HTERT RPE-1 (cell line): ENCODE data around the gene TMEM95.
"Not testable (repeated sequence)": the region's sequence is repeated elsewhere in the genome, so short reads cannot be mapped to it uniquely, and the experiment has no call there.

Experiments
- in situ Hi-C: fragments of 300-500 bp; cut with MboI; formaldehyde crosslinking; loops from 4 replicates; pipeline ENCODE4 v1.14.3; 2020; ENCODE audit warnings: low sequenced_read_pairs

Gene TMEM95

GRCh38 chr17:7323731-7324437 lies 31.1 kb upstream of the TMEM95 start:
- in situ Hi-C loops, result no loop called here

- in situ Hi-C loops, result no loop called here
Measured at GRCh38 chr17:7324438-7324779, 30.5 kb upstream of the TMEM95 start.

- in situ Hi-C loops, result no loop called here
Measured at GRCh38 chr17:7325031-7325528, 29.9 kb upstream of the TMEM95 start.

DNA sequence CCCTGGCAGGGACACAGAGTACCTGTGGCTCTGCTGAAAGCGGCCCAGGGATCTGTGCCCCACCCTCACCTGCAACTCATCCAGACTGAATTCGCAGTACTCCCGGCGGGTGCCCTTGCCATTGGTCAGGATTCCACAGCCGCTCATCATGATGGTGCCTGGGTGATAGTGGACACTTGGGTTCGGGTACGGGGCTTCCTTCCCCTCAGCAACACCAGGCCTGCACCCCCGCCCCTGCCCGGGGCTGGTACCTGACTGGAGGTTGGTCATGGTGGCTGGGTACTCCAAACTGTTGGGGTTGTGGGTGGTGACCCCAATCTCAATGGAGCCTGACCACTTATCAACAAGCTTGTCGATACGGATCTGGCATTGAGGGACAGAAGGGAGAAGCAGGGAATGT lies 28.8 kb upstream of the TMEM95 start:
- in situ Hi-C loops, result no loop called here

GRCh38 chr17:7327056-7327455 lies 27.9 kb upstream of the TMEM95 start:
- in situ Hi-C loops, result no loop called here

GRCh38 chr17:7327501-7327900 lies 27.5 kb upstream of the TMEM95 start:
- in situ Hi-C loops, result no loop called here

DNA sequence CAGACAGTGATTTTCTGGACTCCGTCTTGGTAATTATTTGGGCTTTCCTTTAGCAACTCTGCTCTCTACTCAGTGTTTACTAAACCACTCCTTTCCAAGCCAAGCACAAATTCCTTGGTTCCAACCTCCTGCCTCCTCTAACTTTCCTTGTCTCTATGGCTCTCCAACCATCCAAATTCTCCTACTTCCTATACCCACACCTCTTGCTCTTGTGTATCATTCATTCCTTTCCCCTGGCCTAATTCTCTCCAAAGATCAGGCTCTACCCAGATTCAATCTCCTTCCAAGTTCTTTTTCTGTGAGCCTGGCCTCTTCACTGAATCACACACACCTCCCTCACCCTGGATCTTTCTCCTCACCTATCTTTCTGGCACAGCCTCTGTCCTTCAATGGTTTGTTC lies 26.9 kb upstream of the TMEM95 start:
- in situ Hi-C loops, result no loop called here

DNA sequence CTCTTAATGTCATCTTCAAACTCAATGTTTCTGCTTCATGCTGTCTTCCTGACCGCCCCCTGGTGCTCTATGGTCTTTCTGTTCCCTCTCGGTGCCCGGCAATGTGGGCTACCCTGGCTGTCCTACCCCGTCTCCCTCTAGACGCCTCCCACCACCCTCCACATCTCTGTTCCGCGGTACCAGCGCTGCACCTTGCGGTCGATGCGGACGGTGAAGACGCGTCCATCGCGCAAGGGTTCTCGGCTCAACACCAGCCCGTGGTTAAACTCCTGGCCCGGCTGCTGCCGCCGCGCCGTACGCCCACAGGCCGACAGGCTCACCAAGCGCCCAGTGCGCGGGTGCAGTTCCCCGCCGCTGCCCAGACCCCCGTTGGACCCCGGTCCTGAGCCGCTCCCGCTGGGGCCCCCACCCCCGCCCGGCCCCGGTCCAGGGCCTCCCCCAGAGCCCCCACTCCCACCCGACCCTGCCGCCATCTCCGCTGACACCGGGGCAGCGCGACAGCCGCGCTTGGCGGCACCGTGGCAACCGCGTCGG lies 26.0 kb upstream of the TMEM95 start, which contains the start of gene NEURL4:
Gene NEURL4 (minus strand): TSS at position 496 of the 534 bp plus-strand sequence. CDS start 23 bp downstream, at position 473.
- in situ Hi-C loops, result no loop called here

DNA sequence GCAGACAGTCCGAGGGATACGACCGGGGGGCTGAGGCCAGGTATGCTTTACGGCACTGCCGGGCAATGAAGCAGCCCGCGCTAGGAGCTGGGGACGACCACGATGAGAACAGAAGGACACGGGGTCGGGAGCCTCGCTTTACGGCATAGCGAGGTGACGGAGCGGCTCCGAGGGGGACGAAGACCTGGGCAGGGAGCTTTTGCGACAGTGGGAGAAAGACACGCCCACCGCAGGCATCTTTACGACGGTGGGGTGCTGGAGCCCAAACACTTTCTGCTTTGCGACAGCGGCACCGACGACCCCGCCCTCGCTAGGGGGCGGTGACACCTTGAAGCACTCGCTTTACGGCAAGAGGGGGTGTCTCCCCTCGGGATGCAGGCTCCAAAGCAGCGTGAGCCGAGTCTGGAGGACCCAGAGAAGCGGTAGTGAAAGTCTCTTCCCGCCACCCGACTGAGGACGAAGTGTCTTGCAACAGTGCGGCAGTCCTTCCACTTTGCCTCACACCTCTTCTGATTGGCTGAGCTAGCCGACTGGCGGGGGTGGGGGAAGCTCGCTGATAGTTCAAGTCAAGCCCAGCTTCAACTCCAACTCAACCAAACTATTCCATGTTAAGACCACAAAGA lies 25.5 kb upstream of the TMEM95 start:
- in situ Hi-C loops, result no loop called here

- in situ Hi-C loops, result no loop called here
Measured at GRCh38 chr17:7329997-7330637, 24.8 kb upstream of the TMEM95 start.

GRCh38 chr17:7330638-7331015 lies 24.3 kb upstream of the TMEM95 start:
- in situ Hi-C loops, result no loop called here

GRCh38 chr17:7332111-7332510 lies 22.8 kb upstream of the TMEM95 start:
- in situ Hi-C loops, result no loop called here

- in situ Hi-C loops, result not testable (repeated sequence)
Measured at GRCh38 chr17:7332600-7333069, 22.3 kb upstream of the TMEM95 start.

DNA sequence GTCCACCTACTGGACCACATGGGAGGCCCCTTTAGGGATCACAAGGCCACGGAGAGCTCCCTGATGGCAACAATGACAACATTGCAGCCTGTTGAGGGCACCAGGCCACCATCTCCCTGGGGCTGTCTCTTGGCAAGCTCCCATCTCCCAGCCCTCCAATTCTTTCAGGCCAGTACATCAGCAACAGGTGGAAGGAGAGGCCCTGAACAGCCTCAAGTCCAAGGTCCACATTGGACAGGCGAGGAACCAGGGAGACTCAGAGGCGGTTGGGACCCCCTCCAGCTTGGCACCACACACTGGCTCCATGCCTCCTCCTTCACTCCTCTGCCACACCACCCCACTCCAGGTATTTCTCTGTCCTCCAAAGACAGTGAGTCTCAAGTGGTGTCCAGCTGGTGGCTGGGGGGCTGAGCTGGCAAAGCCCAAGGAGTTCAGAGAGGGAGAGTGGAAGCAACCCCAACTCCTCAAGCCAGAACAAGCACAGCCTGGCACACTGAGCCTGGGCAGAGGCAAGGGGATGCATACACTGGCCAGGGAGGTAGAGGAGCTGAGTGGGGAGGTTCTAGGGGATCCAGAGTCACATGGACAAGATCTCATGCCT lies 19.9 kb upstream of the TMEM95 start:
- in situ Hi-C loops, result no loop called here

DNA sequence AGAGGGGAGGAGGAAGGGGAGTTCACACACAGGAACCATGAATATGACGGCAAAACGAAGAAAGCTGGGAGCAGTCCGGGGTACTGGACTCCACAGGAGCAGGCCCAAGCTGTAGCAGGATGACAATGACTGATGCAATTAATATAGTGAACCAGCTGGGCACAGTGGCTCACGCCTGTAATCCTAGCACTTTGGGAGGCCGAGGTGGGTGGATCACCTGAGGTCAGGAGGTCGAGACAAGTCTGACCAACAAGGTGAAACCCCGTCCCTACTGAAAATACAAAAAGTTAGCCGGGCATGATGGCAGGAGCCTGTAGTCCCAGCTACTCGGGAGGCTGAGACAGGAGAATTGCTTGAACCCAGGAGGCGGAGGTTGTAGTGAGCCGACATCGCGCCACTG lies 19.2 kb upstream of the TMEM95 start:
- in situ Hi-C loops, result not testable (repeated sequence)

DNA sequence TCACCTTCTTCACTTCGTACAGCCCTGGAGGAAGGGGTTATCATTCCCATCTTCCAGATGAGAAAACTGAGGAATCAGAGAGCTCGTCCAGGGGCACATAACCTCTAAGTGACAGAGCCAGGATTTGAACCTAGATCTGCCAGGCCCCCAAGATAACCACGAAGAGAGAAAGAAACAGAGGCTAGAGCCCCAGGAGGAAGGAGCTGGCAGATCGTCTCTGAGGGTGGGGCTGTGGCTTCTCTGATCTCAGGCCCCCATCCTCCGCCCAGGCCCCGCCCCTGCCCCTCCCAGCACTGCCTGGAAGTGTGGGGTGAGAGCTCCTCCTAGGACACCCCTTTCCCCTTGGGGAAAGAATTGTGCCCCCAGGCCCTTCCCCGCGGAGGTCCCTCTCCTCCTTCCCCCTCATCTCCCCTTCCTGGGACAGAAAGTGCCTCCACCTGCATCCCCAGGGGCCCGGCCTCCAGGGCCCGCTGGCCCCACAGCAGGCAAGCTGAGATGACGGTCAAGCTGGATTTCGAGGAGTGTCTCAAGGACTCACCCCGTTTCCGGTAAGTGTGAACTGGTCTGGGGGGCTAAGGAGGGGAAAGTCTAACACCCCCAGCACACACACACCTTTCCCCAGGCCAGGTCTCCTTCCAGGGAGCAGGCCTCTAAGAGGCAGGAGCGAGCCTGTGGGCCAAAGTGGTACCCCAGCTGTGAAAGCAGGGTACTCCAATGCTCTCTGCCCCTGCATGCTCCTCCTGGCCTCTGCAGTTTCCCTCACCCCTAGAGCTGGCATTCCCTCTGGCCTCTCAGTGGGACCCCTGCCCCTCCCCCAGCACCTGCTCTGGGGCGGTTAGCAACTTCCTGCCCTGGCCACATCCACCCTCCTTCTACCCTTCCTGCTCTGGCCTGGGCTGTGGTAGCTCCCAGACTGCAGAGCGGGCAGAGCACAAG lies 18.4 kb upstream of the TMEM95 start, which contains the start of gene ACAP1:
Gene ACAP1 (plus strand): TSS at position 290 of the 936 bp plus-strand sequence. CDS start 206 bp downstream, at position 496.
- in situ Hi-C loops, result no loop called here

DNA sequence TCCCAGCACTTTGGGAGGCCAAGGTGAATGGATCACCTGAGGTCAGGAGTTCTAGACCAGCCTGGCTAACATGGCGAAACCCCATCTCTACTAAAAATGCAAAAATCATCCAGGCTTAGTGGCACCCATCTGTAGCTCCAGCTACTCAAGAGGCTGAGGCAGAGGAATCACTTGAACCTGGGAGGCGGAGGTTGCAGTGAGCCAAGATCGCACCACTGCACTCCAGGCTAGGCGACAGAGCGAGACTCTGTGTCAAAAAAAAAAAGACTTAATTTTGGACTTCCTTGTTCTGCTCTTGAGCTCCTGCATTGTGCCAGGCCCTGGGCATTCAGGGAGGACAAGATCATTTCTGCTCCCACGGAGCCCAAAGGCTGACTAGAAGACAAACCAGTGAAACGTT lies 17.4 kb upstream of the TMEM95 start:
- in situ Hi-C loops, result not testable (repeated sequence)

- in situ Hi-C loops, result no loop called here
Measured at GRCh38 chr17:7340179-7340578, 14.8 kb upstream of the TMEM95 start.

GRCh38 chr17:7341842-7342241 lies 13.1 kb upstream of the TMEM95 start:
- in situ Hi-C loops, result no loop called here

DNA sequence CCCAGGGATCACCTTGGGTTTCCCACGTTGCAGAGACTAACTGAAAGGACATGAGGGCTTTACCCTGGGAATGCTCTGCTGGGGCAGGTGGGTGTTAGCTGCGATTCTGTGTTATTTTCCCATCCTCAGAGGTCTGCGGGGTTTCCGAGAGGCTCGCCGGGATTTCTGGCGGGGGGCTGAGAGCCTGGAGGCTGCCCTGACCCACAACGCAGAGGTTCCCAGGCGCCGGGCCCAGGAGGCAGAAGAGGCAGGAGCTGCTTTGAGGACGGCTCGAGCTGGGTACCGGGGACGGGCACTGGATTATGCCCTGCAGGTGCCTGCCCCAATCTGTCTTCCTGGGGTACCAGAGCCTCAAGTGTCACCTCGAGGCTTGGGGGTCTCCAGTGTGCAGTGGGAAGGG lies 11.7 kb upstream of the TMEM95 start:
- in situ Hi-C loops, result no loop called here
